GM12874 (cell line): Measurements from ENCODE around the gene PTTG1.

Source experiments
- CTCF ChIP-seq: IDR thresholded peaks from 2 replicates; pipeline ENCODE4 v1.5.1; 2011; ENCODE audit warnings: low read depth, mild to moderate bottlenecking, control low read depth, low read length, moderate library complexity; ENCODE audit not compliant: insufficient read depth

Gene PTTG1

GRCh38 chr5:160455600-160455999 is 33.9 kb downstream of the PTTG1 start:
- no peak for TF ChIP-seq CTCF

GRCh38 chr5:160456480-160457177 is 35.0 kb downstream of the PTTG1 start:
- no peak for TF ChIP-seq CTCF

- no peak for TF ChIP-seq CTCF
Observed at GRCh38 chr5:160457252-160457651, 35.6 kb downstream of the PTTG1 start.

GRCh38 chr5:160458806-160459800 is 37.4 kb downstream of the PTTG1 start:
- TF ChIP-seq CTCF = no peak

GRCh38 chr5:160460377-160461049 is 38.9 kb downstream of the PTTG1 start:
- no peak for TF ChIP-seq CTCF

GRCh38 chr5:160461378-160461777 is 39.7 kb downstream of the PTTG1 start:
- no peak for TF ChIP-seq CTCF

GRCh38 chr5:160462167-160462566 is 40.5 kb downstream of the PTTG1 start:
- no peak for TF ChIP-seq CTCF
